NCI-H524 (cell line): ENCODE results near the gene CPZ.
"Not testable (repeated sequence)": the region's sequence is repeated elsewhere in the genome, so short reads cannot be mapped to it uniquely, and the experiment has no call there.

Experiments
- DNase-seq, 2 experiments: peaks; one replicate each; lab custom pipeline; 2025; lab: John Stamatoyannopoulos, UW

Gene CPZ

GRCh38 chr4:8653326-8654000 is 60.9 kb downstream of the CPZ start:
- no peak for DNase-seq

- DNase-seq, result not testable (repeated sequence)
These were observed 61.6 kb downstream of the CPZ start for GRCh38 chr4:8654139-8654538.

- no peak for DNase-seq
These were observed 63.0 kb downstream of the CPZ start for GRCh38 chr4:8655411-8656184.

GRCh38 chr4:8656185-8656517 is 63.6 kb downstream of the CPZ start:
- no peak for DNase-seq

- no peak for DNase-seq
These were observed 64.3 kb downstream of the CPZ start for GRCh38 chr4:8656711-8657380.

GRCh38 chr4:8657381-8658088 is 65.0 kb downstream of the CPZ start:
- DNase-seq, result no peak

GRCh38 chr4:8662776-8663175 is 70.2 kb downstream of the CPZ start:
- no peak for DNase-seq

GRCh38 chr4:8664031-8664805 is 71.7 kb downstream of the CPZ start:
- DNase-seq, result no peak

GRCh38 chr4:8664976-8665375 is 72.4 kb downstream of the CPZ start:
- DNase-seq, result no peak

- no peak for DNase-seq
These were observed 73.1 kb downstream of the CPZ start for GRCh38 chr4:8665406-8666360.

GRCh38 chr4:8666581-8666980 is 74.0 kb downstream of the CPZ start:
- DNase-seq, result no peak
